GM18868 (cell line): ENCODE results near the gene LINGO3.

Experiments used
- ATAC-seq: cut with Tn5 transposase; IDR thresholded peaks from one replicate; pipeline ENCODE4 v1.9.1; 2021; ENCODE audit warnings: mild to moderate bottlenecking, moderate library complexity; ENCODE audit not compliant: unreplicated experiment

LINGO3 gene

DNA sequence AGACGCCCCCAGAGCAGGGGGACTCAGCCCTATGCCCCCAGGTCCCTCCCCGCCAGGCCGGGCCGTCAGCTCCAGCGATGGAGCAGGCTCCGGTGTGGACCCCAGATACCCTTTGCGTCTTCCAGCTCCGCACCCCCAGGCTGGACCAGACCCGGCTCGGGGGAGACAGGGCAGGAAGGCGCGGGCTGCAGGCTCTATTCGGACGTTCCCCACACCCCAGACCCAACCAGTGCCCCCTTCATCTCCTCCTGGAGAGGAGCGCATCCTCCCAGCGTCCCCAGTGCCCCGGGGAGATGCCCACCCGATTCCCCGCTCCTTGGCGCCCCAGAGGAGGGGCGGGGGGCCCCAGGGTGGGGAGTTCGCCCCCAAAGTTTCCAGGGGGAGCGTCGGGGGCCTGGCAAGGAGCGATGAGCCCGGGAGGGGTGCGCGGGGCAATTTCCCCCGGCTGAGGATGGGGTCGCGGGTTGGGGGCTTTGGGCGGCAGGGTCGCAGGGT is 389 bp downstream of the LINGO3 start:
- no peak for ATAC-seq

GRCh38 chr19:2306971-2307370 is 983 bp downstream of the LINGO3 start:
- no peak for ATAC-seq

GRCh38 chr19:2306281-2306806 is 1.6 kb downstream of the LINGO3 start:
- ATAC-seq, result no peak

- no peak for ATAC-seq
These were observed 2.3 kb downstream of the LINGO3 start for GRCh38 chr19:2305452-2306280.

- ATAC-seq, result no peak
These were observed 4.6 kb downstream of the LINGO3 start for GRCh38 chr19:2303211-2303798.

DNA sequence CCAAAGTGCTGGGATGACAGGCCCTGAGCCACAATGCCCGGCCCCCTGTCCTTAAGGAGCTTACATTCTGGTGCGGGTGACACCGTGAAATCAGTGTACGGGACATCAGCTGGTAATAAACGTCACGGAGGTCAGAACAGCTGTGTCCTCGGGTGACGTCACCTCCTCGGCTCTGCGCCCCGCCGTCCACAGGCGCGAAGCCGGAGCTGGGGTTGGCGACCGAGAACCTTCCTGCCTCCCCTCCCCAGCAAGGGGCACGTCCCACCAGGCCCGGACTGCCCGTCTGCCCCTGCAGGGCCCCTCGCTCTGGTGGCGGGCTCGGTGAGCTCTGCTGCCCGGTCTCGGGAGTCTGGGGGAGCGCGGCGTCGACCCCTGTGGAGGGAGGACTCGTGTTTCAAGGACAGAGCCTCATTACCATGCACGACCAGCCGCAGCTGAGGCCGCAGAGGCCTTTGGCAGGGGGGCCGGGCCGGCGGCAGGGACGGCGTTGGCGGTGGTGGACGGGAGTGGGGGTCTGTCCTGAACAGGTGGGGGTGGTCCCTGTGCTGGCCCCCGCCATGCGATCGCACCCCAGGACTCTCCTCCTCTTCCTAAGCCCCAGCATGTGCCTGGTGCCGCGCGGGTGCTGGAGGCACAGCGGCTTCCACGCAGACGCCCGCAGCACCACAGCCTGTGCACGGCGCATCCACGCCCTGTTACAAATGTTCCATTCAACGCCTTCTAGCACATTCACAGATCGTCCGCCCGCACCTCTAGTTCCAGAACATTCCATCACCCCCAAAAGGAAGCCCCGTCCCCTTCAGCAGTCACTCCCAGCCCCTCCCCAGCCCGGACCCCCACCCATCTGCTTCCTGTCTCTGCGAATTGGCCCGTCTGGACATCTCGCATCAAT is 5.4 kb downstream of the LINGO3 start:
- ATAC-seq, result no peak

DNA sequence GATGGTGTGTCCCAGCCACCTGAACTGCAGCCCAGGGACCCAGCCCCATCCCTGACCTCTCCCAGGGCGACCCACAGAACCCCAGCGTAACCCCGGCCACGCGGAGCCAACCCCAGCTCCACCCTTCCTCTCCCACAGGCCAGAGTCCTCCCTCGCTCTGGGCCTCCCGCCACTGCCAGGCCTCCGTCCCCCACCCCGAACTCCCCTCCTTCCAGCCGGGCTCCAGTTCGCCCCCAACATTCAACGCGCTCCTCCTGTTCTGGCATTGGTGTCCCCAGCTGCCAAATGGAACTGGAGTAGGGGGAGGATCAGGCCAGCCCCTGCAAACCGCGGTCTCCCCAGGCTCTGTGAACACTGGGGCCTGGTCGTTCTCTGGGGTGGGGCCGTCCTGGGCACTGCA is 7.4 kb downstream of the LINGO3 start:
- no peak for ATAC-seq

GRCh38 chr19:2296141-2296540 is 11.8 kb downstream of the LINGO3 start:
- no peak for ATAC-seq

GRCh38 chr19:2294687-2295335 is 13.1 kb downstream of the LINGO3 start:
- ATAC-seq, result no peak

- ATAC-seq, result no peak
These were observed 16.7 kb downstream of the LINGO3 start for GRCh38 chr19:2291185-2291751.

DNA sequence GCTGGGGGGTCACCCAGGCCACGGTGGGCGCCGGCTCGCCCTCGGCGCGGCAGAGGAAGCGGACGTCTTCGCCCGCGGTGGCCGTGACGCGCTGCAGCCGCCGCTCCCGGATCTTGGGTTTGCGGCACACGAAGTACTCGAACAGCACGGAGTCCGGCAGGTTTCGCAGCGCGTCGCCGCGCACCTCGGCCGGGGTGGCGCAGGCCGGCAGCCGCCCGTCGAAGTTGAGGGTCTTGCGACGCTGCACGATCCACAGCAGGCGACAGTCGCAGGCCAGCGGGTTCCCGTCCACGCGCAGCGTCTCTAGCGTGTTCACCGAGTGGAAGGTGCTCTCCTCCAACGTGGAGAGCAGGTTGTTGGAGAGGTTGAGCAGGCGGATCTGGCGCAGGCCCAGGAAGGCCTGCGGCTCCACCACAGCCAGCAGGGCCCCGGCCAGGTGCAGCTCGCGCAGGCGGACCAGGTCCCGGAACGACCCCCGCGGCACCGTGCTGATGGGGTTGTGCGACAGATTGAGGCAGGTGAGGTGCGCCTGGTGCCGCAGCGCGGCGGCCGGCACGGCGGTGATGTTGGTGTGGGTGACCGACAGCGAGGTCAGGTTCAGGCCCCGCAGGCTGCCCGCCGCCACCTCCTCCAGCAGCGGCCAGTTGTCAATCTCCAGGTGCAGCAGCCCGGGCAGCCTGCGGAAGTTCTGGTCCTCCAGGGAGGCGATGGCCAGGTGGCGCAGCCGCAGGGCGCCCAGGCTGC is 17.3 kb downstream of the LINGO3 start:
- no peak for ATAC-seq

DNA sequence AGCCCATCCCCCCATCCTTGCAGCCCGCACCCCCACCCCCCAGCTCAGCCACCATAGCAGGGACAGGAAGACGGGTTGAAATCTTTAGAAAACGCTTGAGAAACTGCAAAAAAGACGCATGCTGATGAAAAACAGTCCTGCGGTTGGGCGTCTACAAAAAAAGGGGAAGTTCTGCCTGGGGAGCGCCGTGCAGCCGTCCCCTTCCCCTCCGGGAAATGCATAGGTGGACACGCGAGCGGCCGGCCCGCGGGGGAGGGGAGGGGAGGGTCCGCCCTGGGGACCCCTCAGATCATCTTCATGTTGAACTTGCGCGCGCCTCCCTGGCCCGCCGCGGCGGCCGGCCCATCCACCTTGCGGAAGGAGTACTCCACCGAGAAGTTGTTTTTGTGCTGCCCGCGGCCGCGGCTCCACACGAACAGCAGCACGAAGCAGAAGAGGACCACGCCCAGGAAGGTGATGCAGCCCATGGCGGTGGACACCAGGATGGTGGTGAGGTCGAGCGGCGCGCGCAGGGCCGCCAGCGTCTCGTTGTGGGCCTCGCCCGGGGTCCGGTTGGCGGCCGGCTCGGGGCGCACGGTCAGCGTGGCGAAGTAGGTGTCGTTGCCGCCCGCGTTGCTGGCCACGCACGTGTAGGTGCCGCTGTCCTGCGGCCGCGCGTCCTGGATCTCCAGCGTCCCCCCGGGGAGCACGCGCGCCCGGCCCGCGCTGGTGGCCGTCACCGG is 18.1 kb downstream of the LINGO3 start:
- ATAC-seq, result no peak

GRCh38 chr19:2288818-2289713 is 18.9 kb downstream of the LINGO3 start:
- ATAC-seq, result no peak

- ATAC-seq, result no peak
These were observed 19.6 kb downstream of the LINGO3 start for GRCh38 chr19:2288338-2288817.

DNA sequence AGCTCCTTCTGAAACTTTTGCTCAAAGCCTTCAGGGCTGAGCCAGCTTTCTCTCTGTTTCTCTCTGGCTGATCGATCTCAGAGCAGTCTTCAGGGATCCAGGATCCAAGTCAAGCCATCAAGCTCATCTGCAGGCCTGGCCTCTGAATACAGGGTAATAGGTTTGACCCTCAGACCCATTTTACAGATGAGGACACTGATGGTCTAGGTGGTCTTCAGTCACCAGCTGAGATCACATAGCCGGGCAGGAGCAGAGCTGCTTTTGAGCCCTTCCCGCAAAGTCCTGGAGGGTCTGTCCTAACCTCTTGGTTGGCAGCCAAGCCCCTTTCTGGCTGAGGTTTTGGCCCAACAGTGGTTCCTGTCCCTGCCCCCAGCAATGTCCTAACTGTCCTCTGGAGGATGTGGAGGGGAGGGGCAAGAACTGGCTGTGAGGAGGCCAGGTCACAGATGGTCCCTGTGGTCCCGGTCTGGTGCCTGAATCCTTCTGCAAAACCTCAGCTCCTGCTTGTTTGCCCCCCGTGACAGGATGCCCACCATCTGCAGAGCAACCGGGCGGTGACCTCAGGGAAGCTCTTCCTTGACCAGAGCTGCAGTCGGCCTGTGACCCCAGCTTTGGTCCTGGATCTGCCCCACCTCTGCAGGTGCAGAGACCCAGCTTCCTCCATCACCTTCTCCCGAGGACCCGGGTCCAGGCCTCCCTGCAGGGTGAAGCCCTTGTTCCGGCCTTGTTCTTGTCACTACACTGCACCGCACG is 20.2 kb downstream of the LINGO3 start:
- ATAC-seq, result no peak

- no peak for ATAC-seq
These were observed 21.4 kb downstream of the LINGO3 start for GRCh38 chr19:2286402-2287140.
